Stimulated activated CD8-positive, alpha-beta memory T cell treated with anti-CD3 and anti-CD28 coated beads, Interleukin-4, amount 100 ng/mL, for 1 hour (primary cell): ENCODE results near the gene SYCP3.
"Not testable (repeated sequence)": the region's sequence is repeated elsewhere in the genome, so short reads cannot be mapped to it uniquely, and the experiment has no call there.

ENCODE experiments used
- DNase-seq, 2 donors: peaks; one replicate each; pipeline ENCODE4 v3.0.0-alpha.2; 2020; ENCODE audit warnings: low read depth in 2 of 2, low spot score in 1 of 2

Gene SYCP3

DNA sequence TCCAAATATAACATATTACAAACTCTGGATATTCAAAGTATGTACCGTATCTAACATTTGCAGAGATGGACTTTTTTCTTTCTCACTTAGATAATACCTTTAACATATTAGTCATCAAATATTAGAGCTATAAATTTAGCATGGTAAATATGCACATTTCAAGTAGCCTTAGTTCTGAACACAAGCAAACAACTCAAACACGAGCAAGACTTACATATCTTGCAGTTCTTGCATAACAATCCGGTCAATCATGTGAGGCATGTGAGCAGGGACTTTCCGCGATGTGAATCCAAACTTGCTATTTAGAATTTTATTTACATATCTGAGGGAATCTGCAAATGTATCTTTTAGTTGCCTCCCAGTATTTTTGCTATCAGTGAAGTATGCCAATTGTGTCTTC, 22.1 kb upstream of the SYCP3 start:
- no peak for DNase-seq

DNA sequence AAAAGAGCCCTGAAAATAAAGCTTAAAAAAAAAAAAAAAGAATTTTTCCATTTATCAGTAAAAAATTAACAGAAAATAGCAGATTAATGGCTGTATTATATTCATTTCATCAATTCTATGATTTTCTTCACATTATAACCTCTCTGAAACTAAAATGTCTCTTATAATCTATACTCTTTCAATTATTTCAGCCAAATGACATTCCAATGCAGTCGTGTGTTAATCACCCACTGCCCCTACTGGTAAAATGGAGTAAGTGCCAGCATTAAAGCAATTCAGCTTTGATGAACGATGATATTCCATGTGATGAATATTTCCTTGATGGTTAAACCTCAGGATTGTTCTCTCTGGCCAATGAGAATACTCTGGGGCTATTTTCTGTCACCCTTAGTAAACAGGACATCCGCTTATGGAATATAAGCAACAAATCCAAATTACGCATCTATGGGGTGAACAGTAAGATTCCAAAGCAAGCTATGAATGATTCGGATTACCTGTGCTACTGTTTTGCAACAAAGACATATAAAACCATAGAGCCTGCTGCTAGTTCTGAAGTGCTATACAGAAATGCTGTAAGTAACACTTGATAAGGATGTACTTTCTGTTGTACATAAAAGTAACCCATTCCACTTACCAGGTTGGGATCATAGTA, 20.3 kb upstream of the SYCP3 start:
- no peak for DNase-seq

DNA sequence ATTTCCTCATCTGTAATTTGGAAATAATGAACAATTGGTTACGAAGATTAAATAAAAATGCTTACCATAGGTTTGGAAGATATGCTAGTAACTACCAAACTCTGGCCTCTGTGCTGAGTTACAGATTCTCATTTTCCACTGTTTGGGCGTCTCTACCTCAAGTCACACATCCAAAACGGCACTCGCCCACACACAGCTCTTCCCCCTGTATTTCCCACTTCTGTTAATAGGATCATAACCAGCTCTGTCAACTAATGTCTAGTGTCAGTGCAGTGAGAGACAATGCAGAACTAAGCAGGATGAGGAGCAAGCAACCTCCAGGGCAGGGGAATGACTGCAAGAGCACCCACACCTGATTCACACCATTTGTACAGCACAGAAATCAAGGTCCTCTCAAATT, 10.9 kb upstream of the SYCP3 start:
- DNase-seq = no peak

DNA sequence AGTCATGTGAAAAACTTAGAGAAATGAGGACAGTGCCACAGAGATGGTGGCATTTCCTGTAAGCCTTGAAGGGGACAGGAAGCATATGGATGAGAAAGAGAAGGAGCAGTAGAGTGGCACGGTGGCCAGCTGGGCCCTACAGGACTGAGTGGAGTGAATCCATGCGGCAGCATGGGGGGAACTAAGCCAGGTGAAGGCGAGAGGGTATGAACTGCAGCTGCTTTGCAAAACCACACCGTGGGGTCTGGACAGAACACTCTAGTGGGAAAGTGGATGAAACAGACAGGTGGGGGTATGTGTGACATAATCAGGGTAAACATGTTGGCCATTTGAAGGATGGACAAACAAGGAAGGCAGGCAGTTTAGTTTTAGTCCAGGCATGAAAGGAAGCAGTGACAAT, 10.4 kb upstream of the SYCP3 start:
- no peak for DNase-seq

DNA sequence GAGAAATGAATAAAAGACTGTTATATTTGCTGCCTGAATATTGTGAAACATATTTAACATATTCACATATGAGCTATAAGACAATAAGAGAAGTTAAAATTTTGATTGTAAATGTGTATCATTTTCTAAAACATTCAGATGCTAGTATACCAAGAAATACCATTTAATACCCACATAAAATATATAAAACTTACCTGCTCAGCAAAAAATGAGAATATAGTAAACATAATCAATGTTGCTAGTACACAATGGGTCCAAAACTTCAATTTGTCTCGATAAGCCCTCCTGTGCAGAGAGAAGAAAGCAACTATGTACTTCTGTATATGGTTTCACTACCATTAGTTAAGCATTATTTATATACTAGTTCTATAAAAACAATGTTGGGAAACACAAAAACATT, 9.6 kb upstream of the SYCP3 start:
- no peak for DNase-seq

DNA sequence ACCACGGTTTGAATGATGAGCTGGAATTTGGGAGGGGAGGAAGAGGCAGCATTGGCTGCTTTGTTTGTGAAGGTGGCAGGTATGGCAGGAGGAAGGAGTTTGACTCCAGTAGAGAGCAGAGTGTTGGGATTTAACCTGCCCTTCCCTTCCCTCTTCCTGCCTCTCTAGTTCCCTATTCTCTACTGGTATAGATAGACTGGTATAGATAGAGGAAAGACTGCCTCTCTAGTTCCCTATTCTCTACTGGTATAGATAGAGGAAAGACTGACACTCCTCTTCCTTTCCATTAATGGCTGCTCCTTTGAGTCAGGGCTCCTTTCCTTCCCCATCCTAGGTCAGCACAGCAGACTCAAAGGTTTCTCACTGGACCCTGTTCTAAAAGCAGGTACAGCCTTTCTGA, 8.4 kb upstream of the SYCP3 start:
- no peak for DNase-seq

DNA sequence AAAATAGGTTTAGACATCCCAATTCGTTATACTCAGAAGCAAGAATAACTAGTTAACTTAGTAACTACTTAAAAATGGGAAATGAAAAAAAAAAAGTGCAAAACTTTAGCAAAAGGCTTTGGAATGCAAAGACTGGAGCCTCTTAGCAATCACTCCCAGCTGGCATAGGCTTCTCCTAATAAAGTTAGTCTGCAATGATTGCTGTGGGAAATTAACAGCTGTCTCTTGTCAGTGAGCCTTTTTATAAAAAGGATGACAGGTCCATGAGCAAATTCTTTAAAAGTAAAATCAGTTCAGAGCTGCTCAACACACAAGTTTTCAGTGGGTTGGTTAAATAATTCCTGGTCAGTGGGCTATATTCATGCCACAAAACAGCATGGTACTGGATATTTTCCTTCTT, 7.4 kb upstream of the SYCP3 start:
- DNase-seq = no peak

DNA sequence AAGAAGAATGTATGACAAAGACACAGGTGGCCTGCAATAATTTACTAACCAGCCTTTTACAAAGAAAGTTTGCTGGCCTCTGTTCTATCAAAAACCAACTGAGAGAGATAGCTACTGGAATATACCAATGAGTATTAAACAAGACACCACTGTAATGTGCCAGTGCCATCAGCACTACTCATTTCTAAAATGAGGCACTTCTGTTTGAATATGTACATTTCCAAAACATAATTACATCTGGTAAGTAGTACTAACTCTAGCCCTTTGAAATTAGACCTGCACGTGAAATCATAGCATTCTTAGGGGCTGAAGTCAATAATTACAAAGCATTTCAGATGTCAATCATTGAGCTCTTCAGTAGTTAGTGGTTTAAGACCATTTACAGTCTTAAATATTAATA, 6.9 kb upstream of the SYCP3 start:
- DNase-seq = no peak

DNA sequence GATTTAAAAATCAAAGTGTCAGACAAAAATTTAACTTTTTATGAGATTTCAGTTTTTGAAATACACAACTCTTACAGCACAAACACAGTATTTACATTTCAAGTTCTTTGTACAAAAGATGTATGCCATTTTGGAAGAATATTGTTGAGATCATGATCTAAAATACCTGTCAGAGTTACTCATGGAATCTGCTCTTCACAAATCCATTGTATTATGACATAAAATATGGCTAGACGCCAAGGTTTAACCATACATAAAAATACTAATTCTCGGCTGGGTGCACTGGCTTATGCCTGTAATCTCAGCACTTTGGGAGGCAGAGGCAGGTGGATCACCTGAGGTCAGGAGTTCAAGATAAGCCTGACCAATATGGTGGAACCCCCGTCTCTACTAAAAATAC, 6.2 kb upstream of the SYCP3 start:
- DNase-seq = no peak

DNA sequence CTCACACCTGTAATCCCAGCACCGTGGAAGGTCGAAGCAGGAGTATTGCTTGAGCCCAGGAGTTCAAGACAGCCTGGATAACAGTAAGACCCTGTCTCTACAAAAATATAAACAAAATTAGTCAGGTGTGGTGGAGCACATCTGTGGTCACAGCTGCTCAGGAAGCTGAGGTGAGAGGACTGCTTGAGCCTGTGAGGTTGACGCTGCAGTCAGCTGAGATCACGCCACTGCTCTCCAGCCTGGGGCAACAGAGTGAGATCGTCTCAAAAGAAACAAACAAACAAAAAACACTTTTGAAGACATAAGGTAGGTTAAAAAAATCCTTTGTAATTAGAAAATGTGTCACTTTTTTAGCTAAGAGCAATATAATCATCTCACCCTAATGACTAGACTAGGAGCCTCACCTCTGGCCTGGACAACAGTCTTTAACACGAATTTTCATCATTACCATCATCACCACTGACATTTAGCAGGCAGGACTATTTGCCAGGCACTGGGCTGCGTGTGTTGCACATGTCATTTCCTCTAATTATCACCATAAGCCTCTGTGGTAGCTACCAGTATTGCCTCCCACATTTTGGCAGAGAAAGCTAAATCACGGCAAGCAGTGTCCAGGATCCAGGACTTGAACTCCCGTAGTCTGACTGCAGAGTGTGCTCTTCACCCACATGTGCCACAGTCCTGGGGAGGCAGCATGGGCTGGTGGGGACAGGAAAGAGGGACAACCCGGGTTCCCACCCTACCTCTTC, 4.6 kb upstream of the SYCP3 start:
- no peak for DNase-seq

DNA sequence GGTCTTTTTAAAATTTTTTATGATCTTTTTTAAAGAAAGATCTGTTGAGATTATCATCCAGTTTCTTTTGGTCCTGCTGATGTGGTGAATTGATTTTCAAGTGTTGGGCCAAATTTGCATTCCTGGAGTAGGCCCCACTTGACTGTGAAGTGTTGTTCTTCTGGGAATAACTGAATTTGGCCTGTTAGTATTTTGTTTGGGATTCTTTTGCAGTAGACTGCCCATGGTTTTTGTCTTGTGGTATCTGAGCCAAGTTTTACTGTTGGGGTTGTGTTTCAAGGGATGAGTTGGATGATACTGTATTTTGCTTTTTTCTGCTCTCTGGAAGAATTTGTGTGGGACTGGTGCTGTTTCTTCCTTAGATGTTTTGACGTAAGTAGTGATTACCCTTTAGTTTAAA, 4.0 kb upstream of the SYCP3 start:
- DNase-seq = no peak

DNA sequence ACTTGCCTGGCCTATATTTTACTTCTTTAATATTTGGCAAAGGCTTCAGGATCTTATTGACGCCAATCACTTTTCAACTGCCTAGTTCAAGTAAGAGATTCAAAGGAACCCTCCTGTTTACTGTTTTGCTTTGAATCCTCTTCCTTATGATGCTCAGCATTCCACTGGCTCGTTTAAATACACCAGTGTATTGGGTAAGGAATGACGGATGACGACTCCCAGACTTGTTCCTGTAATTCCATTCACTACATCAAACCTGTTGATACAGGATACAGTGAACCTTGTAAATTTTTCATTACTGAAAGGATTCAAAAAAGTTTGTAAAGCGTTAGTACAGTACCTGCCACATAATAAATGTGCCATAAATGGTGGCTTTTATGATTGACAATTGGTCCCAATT, 1.7 kb upstream of the SYCP3 start:
- DNase-seq = no peak

DNA sequence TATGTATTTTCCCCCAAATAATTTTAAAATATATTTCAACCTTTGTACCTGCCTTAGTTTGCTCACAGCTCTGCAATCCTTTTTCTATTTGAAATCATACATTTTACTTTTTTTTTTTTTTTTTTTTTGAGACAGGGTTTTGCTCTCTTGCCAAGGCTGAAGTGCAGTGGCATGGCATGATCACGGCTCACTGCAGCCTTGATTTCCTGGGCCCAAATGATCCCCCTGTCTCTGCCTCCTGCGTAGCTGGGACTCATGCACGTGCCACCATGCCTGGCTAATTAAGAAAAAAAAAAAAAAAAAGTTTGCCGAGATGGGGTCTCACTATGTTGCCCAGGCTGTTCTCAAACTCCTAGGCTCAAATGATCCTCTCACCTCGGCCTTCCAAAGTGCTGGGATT, 1.3 kb upstream of the SYCP3 start:
- no peak for DNase-seq

DNA sequence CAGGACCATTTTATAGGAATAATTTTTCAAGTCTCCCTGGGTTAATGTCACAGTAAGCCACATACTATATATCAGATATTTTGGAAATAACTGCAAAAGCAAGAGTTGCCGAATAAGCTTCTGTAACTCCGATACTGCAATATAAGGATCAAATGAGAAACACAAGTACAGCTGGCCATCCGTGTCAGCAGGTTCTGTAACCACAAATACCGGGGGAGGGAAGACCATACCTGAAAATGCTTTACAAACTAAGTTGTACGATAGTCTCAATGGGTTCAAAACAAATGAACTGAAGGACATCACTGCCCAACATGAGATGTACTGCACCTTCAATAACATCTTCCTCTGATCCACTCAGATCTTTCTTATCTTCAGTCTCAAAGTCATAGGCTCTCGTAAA, 1.8 kb downstream of the SYCP3 start:
- DNase-seq = no peak

DNA sequence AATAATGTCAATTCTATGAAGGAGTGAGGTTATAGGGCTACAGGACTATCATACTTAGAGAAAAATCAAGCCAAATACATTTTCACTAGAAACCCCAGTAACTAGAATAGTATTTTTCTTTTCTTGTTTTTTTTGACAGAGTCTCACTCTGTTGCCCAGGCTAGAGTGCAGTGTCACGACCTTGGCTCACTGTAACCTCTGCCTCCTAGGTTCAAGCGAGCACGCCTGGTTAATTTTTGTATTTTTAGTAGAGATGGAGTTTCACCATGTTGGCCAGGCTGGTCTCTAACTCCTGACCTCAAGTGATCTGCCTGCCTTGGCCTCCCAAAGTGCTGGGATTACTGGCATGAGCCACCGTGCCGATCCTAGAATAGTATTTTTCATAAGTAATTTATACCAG, 4.8 kb downstream of the SYCP3 start:
- not testable (repeated sequence) for DNase-seq

DNA sequence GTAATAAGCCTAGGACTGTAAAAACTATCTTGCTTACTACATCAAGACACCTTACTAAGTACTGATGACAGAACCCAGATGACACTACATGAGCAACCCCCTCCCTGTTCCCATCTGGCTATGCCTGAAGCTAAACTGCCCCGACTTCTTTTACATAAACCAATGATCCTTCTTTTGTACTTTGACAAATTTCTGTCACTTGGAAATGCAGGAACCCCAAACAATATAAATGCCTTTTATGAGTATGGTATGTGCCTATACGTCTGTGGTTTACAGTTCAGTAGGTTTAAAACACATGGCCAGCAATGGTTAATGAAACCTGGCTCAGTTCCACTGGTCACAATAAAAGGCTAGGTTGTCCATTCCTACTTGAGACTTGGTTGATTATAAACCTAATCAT, 6.1 kb downstream of the SYCP3 start:
- DNase-seq = no peak

DNA sequence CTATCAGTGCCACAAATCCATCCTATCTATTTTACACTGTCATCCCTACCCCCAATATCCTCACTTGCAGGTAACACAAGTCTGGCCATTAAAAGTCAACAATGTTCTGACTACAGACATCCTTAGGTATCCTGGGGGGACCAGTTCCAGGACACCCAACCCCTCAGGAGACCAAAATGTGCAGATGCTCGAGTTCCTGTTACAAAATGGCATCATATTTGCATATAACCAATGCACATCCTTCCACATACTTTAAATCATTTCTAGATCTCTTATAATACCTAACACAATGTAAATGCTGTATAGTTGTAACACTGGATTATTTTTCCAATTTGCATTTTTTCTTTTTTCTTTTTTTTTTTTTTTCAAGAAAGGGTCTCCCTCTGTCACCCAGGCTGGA, 6.9 kb downstream of the SYCP3 start:
- no peak for DNase-seq

DNA sequence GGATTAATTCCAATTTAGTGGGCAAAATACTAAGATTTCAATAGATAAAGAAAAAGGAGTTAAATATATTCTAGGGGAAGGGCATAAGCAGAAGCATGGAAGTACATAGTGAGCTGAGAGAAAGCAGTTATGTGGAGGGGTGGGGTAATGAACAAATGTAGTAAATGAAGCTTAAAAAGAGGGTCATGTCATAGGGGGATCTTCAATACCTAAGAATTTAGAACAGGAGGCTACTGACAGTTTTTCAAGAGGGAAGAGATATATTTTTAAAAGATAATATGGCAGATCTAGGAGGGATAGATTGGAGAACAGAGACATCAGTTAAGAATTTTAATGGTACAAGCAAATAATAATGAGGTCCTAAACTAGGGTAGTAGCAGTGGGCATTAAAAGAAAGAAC, 9.4 kb downstream of the SYCP3 start:
- DNase-seq = no peak

DNA sequence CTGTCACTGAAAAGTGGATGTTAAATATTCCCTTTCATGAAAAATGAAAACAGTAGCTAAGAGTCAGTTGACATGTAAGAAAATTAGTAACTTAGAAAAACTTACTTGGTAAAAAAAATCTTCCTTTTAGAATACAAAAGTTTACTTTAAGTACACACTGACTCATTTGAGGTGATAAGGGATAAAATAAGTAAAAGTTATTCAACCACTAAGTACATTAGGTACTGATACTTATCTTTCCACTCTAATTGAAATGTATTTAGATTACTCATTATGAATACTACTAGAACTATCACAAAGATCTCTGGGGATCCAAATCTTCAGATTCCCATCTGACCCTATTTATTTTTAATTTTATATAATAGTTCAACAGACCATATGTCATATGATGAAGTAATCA, 12.2 kb downstream of the SYCP3 start:
- DNase-seq = no peak

DNA sequence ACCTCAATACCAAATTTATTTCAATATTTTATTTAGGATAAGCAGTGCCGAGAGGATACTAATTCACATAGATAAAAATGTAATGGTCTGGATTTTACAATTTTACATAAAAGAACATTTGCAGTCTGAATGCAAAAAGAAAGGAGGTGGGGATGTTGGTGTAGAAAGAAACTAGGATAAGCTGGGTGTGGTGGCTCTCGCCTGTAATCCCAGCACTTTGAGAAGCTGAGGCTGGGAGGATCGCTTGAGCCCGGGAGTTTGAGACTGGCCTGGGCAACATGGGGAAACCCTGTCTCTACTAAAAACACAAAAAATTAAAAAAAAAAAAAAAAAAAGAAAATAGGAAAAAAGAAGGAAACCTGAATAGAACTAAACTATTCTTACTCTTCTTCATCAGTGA, 16.9 kb downstream of the SYCP3 start:
- DNase-seq = no peak

DNA sequence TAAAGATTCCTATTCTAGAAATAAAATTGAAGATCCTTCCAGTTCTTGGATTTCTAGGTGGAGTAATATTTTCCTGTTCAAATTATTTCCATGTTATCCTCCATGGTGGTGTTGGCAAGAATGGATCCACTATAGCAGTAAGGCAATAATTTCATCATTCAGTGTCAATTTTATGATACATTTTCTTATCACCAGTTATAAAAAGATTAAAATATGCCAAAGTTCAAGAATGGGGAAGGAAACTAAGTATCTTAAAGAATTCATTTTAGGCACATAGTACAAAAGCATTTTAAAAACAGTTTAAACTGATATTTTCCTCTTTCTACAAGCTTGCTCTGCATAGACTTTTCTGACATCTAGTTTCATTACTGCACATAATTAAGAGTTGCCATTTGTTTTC, 19.1 kb downstream of the SYCP3 start:
- no peak for DNase-seq

DNA sequence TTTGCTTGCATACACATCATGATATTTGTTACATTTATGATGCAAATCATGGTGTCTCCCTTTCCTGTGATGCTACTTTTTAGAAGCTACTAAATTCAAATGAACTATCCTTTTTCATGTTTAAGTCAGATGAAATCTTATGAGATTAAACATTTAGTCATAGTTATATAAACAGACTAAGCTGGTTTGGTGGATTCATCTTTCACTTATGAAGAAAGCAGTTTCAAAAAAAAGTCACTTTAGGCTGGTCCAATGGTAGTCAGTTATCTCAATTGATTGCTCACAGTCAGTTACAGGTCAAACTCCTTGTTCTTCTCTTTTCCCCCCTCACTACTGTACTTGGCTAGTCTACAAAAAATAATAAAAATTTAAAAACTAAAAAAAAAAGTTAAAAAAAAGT, 19.7 kb downstream of the SYCP3 start:
- no peak for DNase-seq

DNA sequence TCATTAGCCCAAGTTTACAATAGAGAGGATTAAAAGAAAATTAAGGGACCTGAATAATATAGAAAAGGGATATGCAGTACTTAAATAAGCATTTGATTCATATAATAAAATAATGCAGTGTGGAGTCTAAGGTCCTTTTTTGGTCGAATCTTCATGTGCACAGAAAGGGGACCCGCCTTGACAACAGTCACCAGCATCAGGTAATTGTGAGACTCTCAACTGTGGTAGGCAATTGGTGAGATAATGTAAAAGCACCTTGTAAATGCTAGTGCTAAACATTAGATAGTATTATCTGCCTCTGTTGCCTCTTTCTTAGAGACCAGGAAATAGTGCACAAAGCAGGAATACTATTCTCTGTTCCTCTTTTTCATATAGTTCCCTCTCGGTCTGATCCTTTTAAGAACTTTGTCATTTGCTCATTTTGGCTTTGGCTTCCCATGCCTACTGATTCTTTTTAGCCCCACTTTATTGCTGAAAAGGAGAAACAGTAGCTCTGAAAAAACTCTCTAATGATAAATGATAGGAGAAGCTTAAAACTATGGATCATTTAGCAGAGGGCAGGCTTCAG, 24.3 kb downstream of the SYCP3 start:
- DNase-seq = no peak
